Prostate gland (tissue), 2 donors: ENCODE data around the gene TSPAN32. TPM values are rescaled to one million over a fixed set of nuclear protein-coding genes. Genes with fewer than 3 reads are reported as not detected.

ENCODE experiments used
- DNase-seq: peaks from one replicate; pipeline ENCODE4 v3.0.0-alpha.2; 2019; ENCODE audit warnings: low spot score
- H3K27ac ChIP-seq, 2 donors: fragments of 200-600 bp; sonication (generic); 2 replicates each; pipeline ENCODE4 v1.5.1; 2017 to 2019
- H3K27me3 ChIP-seq: fragments of 200-600 bp; sonication (generic); replicated peaks from 2 replicates; pipeline ENCODE4 v1.5.1; 2019; ENCODE audit not compliant: insufficient read depth
- H3K36me3 ChIP-seq, 2 donors: fragments of 200-600 bp; sonication (generic); 1 replicate in 1 of 2; 2 replicates in 1 of 2; pipeline versions ENCODE4 v1.5.1 to v1.8.1; 2017 to 2019
- H3K4me1 ChIP-seq: fragments of 200-600 bp; sonication (generic); replicated peaks from 2 replicates; pipeline ENCODE4 v1.5.1; 2019
- H3K4me3 ChIP-seq, 2 donors: fragments of 200-600 bp; sonication (generic); 2 replicates each; pipeline ENCODE4 v1.5.1; 2017 to 2019
- H3K9me3 ChIP-seq: fragments of 200-600 bp; sonication (generic); 2 replicates; pipeline ENCODE4 v1.5.1; 2017
- CTCF ChIP-seq, 4 experiments: fragments of 200-600 bp in 2 of 4; fragments of 450-650 bp in 2 of 4; sonication (generic) in 2 of 4; IDR thresholded peaks; 1 replicate in 3 of 4; 2 replicates in 1 of 4; pipeline ENCODE4 v1.5.1; 2016 to 2019; ENCODE audit warnings: antibody characterized with exemption in 4 of 4, mild to moderate bottlenecking in 2 of 4, moderate library complexity in 2 of 4
- POLR2A ChIP-seq: fragments of 450-650 bp; IDR thresholded peaks from one replicate; pipeline ENCODE4 v1.6.1; 2016; ENCODE audit warnings: antibody characterized with exemption, mild to moderate bottlenecking
- POLR2AphosphoS5 ChIP-seq: sonication (generic); formaldehyde crosslinking; IDR thresholded peaks from one replicate; pipeline ENCODE4 v1.6.1; 2017; ENCODE audit warnings: antibody characterized with exemption
- WGBS: methylation state at CpG from one replicate; pipeline ENCODE4 v1.1.5; 2018; 5-methylcytosine and 5-hydroxymethylcytosine counted together
- intact Hi-C: fragments of 100-400 bp; cut with DNase I; formaldehyde crosslinking; loops from one replicate; pipeline ENCODE4 v1.14.2; 2022
- total RNA-seq, 2 donors: library from RNA; depleted of rRNA; stranded (reverse); fragments of >200 nt; gene quantifications; one replicate each; pipeline ENCODE4 v1.1.0, GENCODE V29; 2016

TSPAN32 gene
- total RNA-seq, 2 donors from 2014 or later = not detected

GRCh38 chr11:2298795-2299761 lies 2.7 kb upstream of the TSPAN32 start:
- H3K27me3 ChIP-seq = no peaks in the 10 kb centered on the region
- WGBS = 32% methylated on average over 12 of the region's 18 CpGs
- no peaks in the 10 kb centered on the region for H3K9me3 ChIP-seq
- intact Hi-C loops = no loop called here
- H3K4me1 ChIP-seq = no peaks in the 10 kb centered on the region
- no peaks in the 10 kb centered on the region for H3K36me3 ChIP-seq
- no peak overlapping the region for H3K4me3 ChIP-seq
- H3K27ac ChIP-seq = no peak overlapping the region
- DNase-seq = peak; percentile 58
- TF ChIP-seq POLR2A (no peak), POLR2AphosphoS5 (no peak), CTCF (IDR thresholded peaks at IDR 0.05) (peak in 3 of 4 experiments; percentile 59 to 87 (median 82))

- H3K36me3 ChIP-seq = no peaks in the 10 kb centered on the region
- no peaks in the 10 kb centered on the region for H3K27me3 ChIP-seq
- intact Hi-C loops = loop anchor here (5.0 kb wide), 1 partner anchor 107 kb away; no protein-coding TSS in a partner anchor
- H3K27ac ChIP-seq = no peak overlapping the region
- TF ChIP-seq CTCF (IDR thresholded peaks at IDR 0.05) = no peak
- no peak for TF ChIP-seq POLR2AphosphoS5
- TF ChIP-seq POLR2A = no peak
- H3K4me3 ChIP-seq = no peak overlapping the region
- no peaks in the 10 kb centered on the region for H3K4me1 ChIP-seq
- DNase-seq = no peak
- H3K9me3 ChIP-seq = no peaks in the 10 kb centered on the region
- 78% methylated on average over 7 of the region's 10 CpGs for WGBS
These were observed 2.0 kb upstream of the TSPAN32 start for GRCh38 chr11:2299773-2300172.

GRCh38 chr11:2300290-2300935 lies 1.4 kb upstream of the TSPAN32 start:
- Histone ChIP-seq H3K4me3 (no peak overlapping the region), H3K36me3 (no peaks in the 10 kb centered on the region), H3K27ac (no peak overlapping the region), H3K27me3 (no peaks in the 10 kb centered on the region), H3K4me1 (no peaks in the 10 kb centered on the region), H3K9me3 (no peaks in the 10 kb centered on the region)
- DNase-seq = no peak
- intact Hi-C loops = loop anchor here (5.0 kb wide), 1 partner anchor 108 kb away; no protein-coding TSS in a partner anchor
- 69% methylated on average over 19 of the region's 19 CpGs for WGBS
- TF ChIP-seq CTCF (IDR thresholded peaks at IDR 0.05) (no peak), POLR2A (no peak), POLR2AphosphoS5 (no peak)

- 67% methylated on average over 22 of the region's 24 CpGs for WGBS
- intact Hi-C loops = loop anchor here (5.0 kb wide), 1 partner anchor 109 kb away; no protein-coding TSS in a partner anchor
These were observed 730 bp upstream of the TSPAN32 start for GRCh38 chr11:2300936-2301630.

More at GRCh38 chr11:2300936-2301630, 730 bp upstream of the TSPAN32 start:
- DNase-seq = no peak
- Histone ChIP-seq H3K4me3 (no peak overlapping the region), H3K9me3 (no peaks in the 10 kb centered on the region), H3K4me1 (no peaks in the 10 kb centered on the region), H3K27ac (no peak overlapping the region), H3K36me3 (no peaks in the 10 kb centered on the region), H3K27me3 (no peaks in the 10 kb centered on the region)
- no peak for TF ChIP-seq POLR2AphosphoS5
- no peak for TF ChIP-seq POLR2A
- no peak for TF ChIP-seq CTCF (IDR thresholded peaks at IDR 0.05)
